ENCODE measurements around the gene OLIG3.

OLIG3 gene

GRCh38 chr6:137471497-137471896 is 22.7 kb downstream of the OLIG3 start:
- DNase-seq (ENCODE audit: low spot score): no peak

- DNase-seq (ENCODE audit: low spot score): no peak
Observed at GRCh38 chr6:137467211-137467610, 27.0 kb downstream of the OLIG3 start.

- DNase-seq (ENCODE audit: low spot score): no peak
Observed at GRCh38 chr6:137465378-137466009, 28.7 kb downstream of the OLIG3 start.

- DNase-seq (ENCODE audit: low spot score): no peak
Observed at GRCh38 chr6:137452333-137452894, 41.8 kb downstream of the OLIG3 start.

GRCh38 chr6:137443901-137444300 is 50.3 kb downstream of the OLIG3 start:
- no peak for DNase-seq (ENCODE audit: low spot score)
